BE2C (cell line): Measurements from ENCODE around the gene AGO1.
A peak's percentile ranks its signal among the peaks of the same experiment; 100 is the strongest.

Source experiments
- DNase-seq: peaks from one replicate; pipeline ENCODE4 v3.0.0-alpha.2; 2020
- H3K27me3 ChIP-seq: fragments of 250-450 bp; sonication (Bioruptor Pico); 2 replicates; pipeline ENCODE4 v1.5.1; 2020; ENCODE audit warnings: mild to moderate bottlenecking
- H3K36me3 ChIP-seq: fragments of 250-450 bp; sonication (Bioruptor Pico); 2 replicates; pipeline ENCODE4 v1.5.1; 2020; ENCODE audit warnings: mild to moderate bottlenecking
- H3K4me1 ChIP-seq: fragments of 250-450 bp; sonication (Bioruptor Pico); 2 replicates; pipeline ENCODE4 v1.5.1; 2020
- H3K4me3 ChIP-seq: 2 replicates; pipeline ENCODE4 v1.5.1; 2011; ENCODE audit warnings: low read depth, low read length
- H3K9me3 ChIP-seq: fragments of 250-450 bp; sonication (Bioruptor Pico); 2 replicates; pipeline ENCODE4 v1.5.1; 2020
- TF ChIP-seq, protein P1 (sequence below): IDR thresholded peaks from 2 replicates; pipeline ENCODE4 v1.5.1; 2012; ENCODE audit warnings: mild to moderate bottlenecking, low read depth, low read length

Gene AGO1

GRCh38 chr1:35930593-35931445 is 47.8 kb downstream of the AGO1 start, which contains the start of gene AGO3:
Gene AGO3, plus strand, starts transcription at chr1:35931105. Its CDS starts 322 bp downstream, at chr1:35931427.
- peak within 1 kb of the TSS; percentile 84 for H3K4me3 ChIP-seq
- no peaks in the 10 kb centered on the region for H3K36me3 ChIP-seq
- TF ChIP-seq, protein P1, sequence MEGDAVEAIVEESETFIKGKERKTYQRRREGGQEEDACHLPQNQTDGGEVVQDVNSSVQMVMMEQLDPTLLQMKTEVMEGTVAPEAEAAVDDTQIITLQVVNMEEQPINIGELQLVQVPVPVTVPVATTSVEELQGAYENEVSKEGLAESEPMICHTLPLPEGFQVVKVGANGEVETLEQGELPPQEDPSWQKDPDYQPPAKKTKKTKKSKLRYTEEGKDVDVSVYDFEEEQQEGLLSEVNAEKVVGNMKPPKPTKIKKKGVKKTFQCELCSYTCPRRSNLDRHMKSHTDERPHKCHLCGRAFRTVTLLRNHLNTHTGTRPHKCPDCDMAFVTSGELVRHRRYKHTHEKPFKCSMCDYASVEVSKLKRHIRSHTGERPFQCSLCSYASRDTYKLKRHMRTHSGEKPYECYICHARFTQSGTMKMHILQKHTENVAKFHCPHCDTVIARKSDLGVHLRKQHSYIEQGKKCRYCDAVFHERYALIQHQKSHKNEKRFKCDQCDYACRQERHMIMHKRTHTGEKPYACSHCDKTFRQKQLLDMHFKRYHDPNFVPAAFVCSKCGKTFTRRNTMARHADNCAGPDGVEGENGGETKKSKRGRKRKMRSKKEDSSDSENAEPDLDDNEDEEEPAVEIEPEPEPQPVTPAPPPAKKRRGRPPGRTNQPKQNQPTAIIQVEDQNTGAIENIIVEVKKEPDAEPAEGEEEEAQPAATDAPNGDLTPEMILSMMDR, result no peak
- no peaks in the 10 kb centered on the region for H3K27me3 ChIP-seq
- H3K9me3 ChIP-seq, result no peaks in the 10 kb centered on the region
- H3K4me1 ChIP-seq, result no peaks in the 10 kb centered on the region
- peak; percentile 83 for DNase-seq

DNA sequence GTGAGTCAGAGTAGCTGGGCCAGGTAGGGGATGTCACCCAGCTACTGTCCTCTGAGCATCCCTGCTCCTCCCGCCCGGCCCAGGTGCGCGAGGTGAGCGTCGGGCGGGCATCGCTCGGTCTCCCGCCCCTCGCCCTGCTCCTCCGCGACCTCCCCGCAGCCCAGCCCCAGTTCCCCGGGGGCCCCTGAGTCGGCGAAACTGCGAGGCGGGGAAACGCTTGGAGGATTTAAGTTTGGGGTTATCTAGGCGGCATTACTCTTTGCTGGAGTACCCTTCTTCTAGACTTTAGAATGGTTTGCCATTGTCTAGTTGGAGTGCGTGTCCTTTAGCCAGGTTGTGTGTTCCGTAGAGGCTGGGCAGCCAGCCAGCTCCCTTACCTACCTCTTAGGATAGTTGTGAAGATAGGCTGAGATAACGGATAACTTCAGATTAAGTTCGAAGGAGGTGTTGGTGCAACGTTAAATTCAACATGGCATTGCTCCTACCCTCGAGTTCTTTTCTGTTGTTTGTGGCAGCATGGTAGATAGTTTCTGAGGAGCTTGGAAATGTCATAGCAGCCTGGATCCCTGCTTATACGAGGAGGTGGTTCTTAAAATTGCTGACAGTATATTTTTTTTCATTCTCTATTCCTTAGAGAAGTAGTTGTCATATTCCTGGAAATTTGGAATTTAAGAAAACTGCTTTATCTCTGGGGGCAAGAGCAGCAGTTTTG is 48.6 kb downstream of the AGO1 start:
- H3K4me1 ChIP-seq, result no peaks in the 10 kb centered on the region
- no peaks in the 10 kb centered on the region for H3K36me3 ChIP-seq
- peak overlapping the region; percentile 84 for H3K4me3 ChIP-seq
- H3K27me3 ChIP-seq, result no peaks in the 10 kb centered on the region
- no peaks in the 10 kb centered on the region for H3K9me3 ChIP-seq
- DNase-seq, result peak; percentile 4
- TF ChIP-seq, protein P1, result no peak

DNA sequence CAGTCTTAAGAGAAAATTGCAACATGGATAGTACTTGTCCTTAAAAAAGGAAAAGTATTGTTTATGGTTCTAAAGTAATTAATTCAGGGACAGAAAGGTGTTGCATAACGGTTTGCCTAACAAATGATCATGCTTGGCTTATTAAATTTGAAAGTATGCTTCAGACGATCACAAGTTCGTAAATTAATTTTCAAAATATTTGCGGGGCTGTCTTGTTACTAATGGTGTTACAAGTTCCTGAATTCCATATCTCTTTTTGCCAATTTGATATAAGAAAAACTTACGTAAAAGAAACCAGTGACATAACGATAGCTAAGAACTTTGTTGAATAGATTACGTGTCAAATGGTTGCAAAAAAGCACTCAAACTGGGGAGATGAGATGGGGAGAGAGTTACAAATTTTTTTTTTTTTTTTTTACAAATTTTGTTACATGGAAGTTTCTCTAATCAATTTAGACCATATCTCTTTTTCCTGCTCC is 49.2 kb downstream of the AGO1 start:
- no peak for DNase-seq
- H3K9me3 ChIP-seq, result no peaks in the 10 kb centered on the region
- no peaks in the 10 kb centered on the region for H3K27me3 ChIP-seq
- H3K36me3 ChIP-seq, result no peaks in the 10 kb centered on the region
- H3K4me1 ChIP-seq, result no peaks in the 10 kb centered on the region
- H3K4me3 ChIP-seq, result peak overlapping the region; percentile 84
- TF ChIP-seq, protein P1, result no peak

DNA sequence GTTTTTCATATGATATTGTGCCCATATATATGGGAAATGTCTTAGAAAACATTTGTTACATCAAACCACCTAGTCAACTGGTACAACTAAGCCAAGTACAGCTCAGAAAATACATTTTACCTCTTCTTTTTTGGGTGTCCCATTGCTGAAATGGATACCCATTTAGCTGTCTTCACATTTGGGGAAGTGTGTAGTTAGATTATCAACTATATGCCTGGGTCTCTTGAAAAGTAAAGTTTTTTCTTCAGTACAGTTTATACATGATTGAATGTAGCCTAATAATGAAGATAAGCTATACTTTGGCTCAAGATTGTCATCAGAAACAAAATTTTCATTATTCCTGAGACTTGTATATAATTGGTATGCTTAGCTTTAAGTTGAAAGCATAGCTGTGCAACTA is 49.9 kb downstream of the AGO1 start:
- DNase-seq, result no peak
- H3K4me1 ChIP-seq, result no peaks in the 10 kb centered on the region
- TF ChIP-seq, protein P1, result no peak
- no peak overlapping the region for H3K4me3 ChIP-seq
- no peaks in the 10 kb centered on the region for H3K27me3 ChIP-seq
- H3K9me3 ChIP-seq, result no peaks in the 10 kb centered on the region
- H3K36me3 ChIP-seq, result no peaks in the 10 kb centered on the region

- H3K4me3 ChIP-seq, result no peak overlapping the region
- H3K36me3 ChIP-seq, result no peaks in the 10 kb centered on the region
- TF ChIP-seq, protein P1, result no peak
- no peak for DNase-seq
- H3K9me3 ChIP-seq, result no peaks in the 10 kb centered on the region
- H3K4me1 ChIP-seq, result no peaks in the 10 kb centered on the region
- H3K27me3 ChIP-seq, result no peaks in the 10 kb centered on the region
Measured at GRCh38 chr1:35935442-35936388, 52.7 kb downstream of the AGO1 start.
